ENCODE results near the gene GRAMD4.

GRCh38 chr22:46663436-46664100 lies 43.4 kb downstream of the GRAMD4 start:
- TF ChIP-seq EZH2 (IDR thresholded peaks at IDR 0.05; ENCODE audit: insufficient read depth, poor library complexity, severe bottlenecking) (no peak), EZH2phosphoT487 (IDR thresholded peaks at IDR 0.05; ENCODE audit: insufficient read depth, low read depth) (no peak)
